DOHH2 (cell line): ENCODE results near the gene COL18A1.

Experiments used
- CTCF ChIP-seq: fragments of 200-600 bp; sonication (generic); IDR thresholded peaks from one replicate; pipeline ENCODE4 v1.5.1; 2014; ENCODE audit warnings: antibody characterized with exemption, mild to moderate bottlenecking, low read depth, low read length; ENCODE audit not compliant: poor library complexity, severe bottlenecking
- EZH2phosphoT487 ChIP-seq: fragments of 200-600 bp; sonication (generic); IDR thresholded peaks from 2 replicates; pipeline ENCODE4 v1.6.1; 2017; ENCODE audit warnings: borderline replicate concordance, mild to moderate bottlenecking, antibody characterized with exemption, low read length, moderate library complexity, mixed read lengths

GRCh38 chr21:45448283-45448809 lies 43.4 kb downstream of the COL18A1 start:
- TF ChIP-seq CTCF (no peak), EZH2phosphoT487 (no peak)
